NOMO-1 treated with dmso at 0.1 percent for 144 hours (cell line): Measurements from ENCODE around the gene MICALL1.
"Not testable (repeated sequence)": the region's sequence is repeated elsewhere in the genome, so short reads cannot be mapped to it uniquely, and the experiment has no call there.

ENCODE experiments used
- DNase-seq: peaks from one replicate; lab custom pipeline; 2025; ENCODE audit not compliant: unreplicated experiment; lab: John Stamatoyannopoulos, UW

The MICALL1 gene

GRCh38 chr22:37954686-37955085 is 48.6 kb downstream of the MICALL1 start:
- DNase-seq, result no peak

- DNase-seq, result not testable (repeated sequence)
Observed at GRCh38 chr22:37955825-37956397, 49.8 kb downstream of the MICALL1 start.

GRCh38 chr22:37957232-37957631 is 51.1 kb downstream of the MICALL1 start:
- no peak for DNase-seq

- no peak for DNase-seq
Observed at GRCh38 chr22:37959231-37959825, 53.2 kb downstream of the MICALL1 start.

- DNase-seq, result no peak
Observed at GRCh38 chr22:37961062-37961461, 55.0 kb downstream of the MICALL1 start.

GRCh38 chr22:37965940-37966664 is 60.0 kb downstream of the MICALL1 start:
- DNase-seq, result no peak

- DNase-seq, result no peak
Observed at GRCh38 chr22:37967147-37967546, 61.0 kb downstream of the MICALL1 start.

- no peak for DNase-seq
Observed at GRCh38 chr22:37967637-37968451, 61.7 kb downstream of the MICALL1 start.

- no peak for DNase-seq
Observed at GRCh38 chr22:37968452-37969251, 62.6 kb downstream of the MICALL1 start.

- no peak for DNase-seq
Observed at GRCh38 chr22:37970864-37971263, 64.8 kb downstream of the MICALL1 start.

- no peak for DNase-seq
Observed at GRCh38 chr22:37971475-37972434, 65.7 kb downstream of the MICALL1 start.

- DNase-seq, result no peak
Observed at GRCh38 chr22:37972527-37972926, 66.4 kb downstream of the MICALL1 start.

- no peak for DNase-seq
Observed at GRCh38 chr22:37973271-37974170, 67.4 kb downstream of the MICALL1 start.

- no peak for DNase-seq
Observed at GRCh38 chr22:37975153-37975552, 69.1 kb downstream of the MICALL1 start.

- not testable (repeated sequence) for DNase-seq
Observed at GRCh38 chr22:37976022-37976421, 69.9 kb downstream of the MICALL1 start.

GRCh38 chr22:37976547-37976946 is 70.5 kb downstream of the MICALL1 start:
- no peak for DNase-seq

GRCh38 chr22:37979782-37980181 is 73.7 kb downstream of the MICALL1 start:
- no peak for DNase-seq

- no peak for DNase-seq
Observed at GRCh38 chr22:37981282-37982011, 75.3 kb downstream of the MICALL1 start.
